HepG2 (cell line): Measurements from ENCODE around the gene BGN.

Experiments used
- ATF7 ChIP-seq, 2 experiments: fragments of 450-650 bp in 1 of 2; sonication (generic) in 1 of 2; formaldehyde crosslinking in 1 of 2; IDR thresholded peaks; 2 replicates each; pipeline versions ENCODE4 v1.4.0 to v1.6.1; 2016 to 2020; ENCODE audit warnings: antibody characterized with exemption in 1 of 2, mild to moderate bottlenecking in 1 of 2, missing genetic modification reagents in 1 of 2
- GABPB1 ChIP-seq: IDR thresholded peaks from 2 replicates; pipeline ENCODE4 v1.6.1; 2016; ENCODE audit warnings: mild to moderate bottlenecking, missing genetic modification reagents, moderate library complexity, missing compliant biosample characterization
- NFKB2 ChIP-seq: sonication (generic); formaldehyde crosslinking; IDR thresholded peaks from 2 replicates; pipeline ENCODE4 v1.4.0; 2020; ENCODE audit warnings: missing genetic modification reagents, borderline replicate concordance
- ZBTB1 ChIP-seq: sonication (generic); formaldehyde crosslinking; IDR thresholded peaks from 2 replicates; pipeline ENCODE4 v1.4.0; 2020; ENCODE audit warnings: missing genetic modification reagents, borderline replicate concordance
- ZNF737 ChIP-seq: sonication (generic); formaldehyde crosslinking; IDR thresholded peaks from 2 replicates; pipeline ENCODE4 v1.5.0; 2020; ENCODE audit warnings: missing genetic modification reagents, mild to moderate bottlenecking, borderline replicate concordance
- TF ChIP-seq, protein P1 (sequence below): sonication (generic); formaldehyde crosslinking; conservative IDR thresholded peaks from 2 replicates; pipeline ENCODE4 v1.5.0; 2020; ENCODE audit warnings: missing genetic modification reagents
- TF ChIP-seq, protein P2 (sequence below): sonication (generic); formaldehyde crosslinking; IDR thresholded peaks from 2 replicates; pipeline ENCODE4 v1.5.0; 2020; ENCODE audit warnings: mild to moderate bottlenecking, missing genetic modification reagents, moderate library complexity
- TF ChIP-seq, protein P3 (sequence below): sonication (generic); formaldehyde crosslinking; IDR thresholded peaks from 2 replicates; pipeline ENCODE4 v1.4.0; 2020; ENCODE audit warnings: low read depth, mild to moderate bottlenecking, missing genetic modification reagents

DNA sequence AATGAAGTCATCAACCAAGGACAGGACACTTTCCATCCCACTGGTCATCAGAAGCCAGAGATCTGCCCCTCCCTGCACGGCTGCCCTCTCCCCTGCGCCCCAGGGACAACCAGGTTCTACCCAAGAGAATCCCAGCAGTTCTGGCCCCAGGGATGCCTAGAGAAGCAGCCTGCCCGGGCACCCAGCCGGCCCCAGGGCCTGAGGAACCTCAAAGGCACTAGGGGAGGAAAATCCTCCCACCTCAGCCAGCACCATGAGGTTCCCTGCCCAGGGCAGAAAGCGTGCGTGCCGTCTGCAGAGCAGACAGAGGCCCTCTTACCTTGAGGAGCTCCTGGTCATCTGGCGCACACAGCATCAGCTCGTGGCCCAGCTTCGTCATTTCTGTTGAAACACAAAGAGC is 32.5 kb upstream of the BGN start:
- TF ChIP-seq, protein P1, sequence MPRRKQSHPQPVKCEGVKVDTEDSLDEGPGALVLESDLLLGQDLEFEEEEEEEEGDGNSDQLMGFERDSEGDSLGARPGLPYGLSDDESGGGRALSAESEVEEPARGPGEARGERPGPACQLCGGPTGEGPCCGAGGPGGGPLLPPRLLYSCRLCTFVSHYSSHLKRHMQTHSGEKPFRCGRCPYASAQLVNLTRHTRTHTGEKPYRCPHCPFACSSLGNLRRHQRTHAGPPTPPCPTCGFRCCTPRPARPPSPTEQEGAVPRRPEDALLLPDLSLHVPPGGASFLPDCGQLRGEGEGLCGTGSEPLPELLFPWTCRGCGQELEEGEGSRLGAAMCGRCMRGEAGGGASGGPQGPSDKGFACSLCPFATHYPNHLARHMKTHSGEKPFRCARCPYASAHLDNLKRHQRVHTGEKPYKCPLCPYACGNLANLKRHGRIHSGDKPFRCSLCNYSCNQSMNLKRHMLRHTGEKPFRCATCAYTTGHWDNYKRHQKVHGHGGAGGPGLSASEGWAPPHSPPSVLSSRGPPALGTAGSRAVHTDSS (CRISPR knock-in tag), result no peak
- TF ChIP-seq NFKB2 (CRISPR knock-in tag) (no peak), ZBTB1 (CRISPR knock-in tag) (no peak), ZNF737 (CRISPR knock-in tag) (no peak), GABPB1 (CRISPR knock-in tag) (no peak), ATF7 (IDR thresholded peaks at IDR 0.05) (no peak), ATF7 (CRISPR knock-in tag; IDR thresholded peaks at IDR 0.05) (no peak)
- TF ChIP-seq, protein P2, sequence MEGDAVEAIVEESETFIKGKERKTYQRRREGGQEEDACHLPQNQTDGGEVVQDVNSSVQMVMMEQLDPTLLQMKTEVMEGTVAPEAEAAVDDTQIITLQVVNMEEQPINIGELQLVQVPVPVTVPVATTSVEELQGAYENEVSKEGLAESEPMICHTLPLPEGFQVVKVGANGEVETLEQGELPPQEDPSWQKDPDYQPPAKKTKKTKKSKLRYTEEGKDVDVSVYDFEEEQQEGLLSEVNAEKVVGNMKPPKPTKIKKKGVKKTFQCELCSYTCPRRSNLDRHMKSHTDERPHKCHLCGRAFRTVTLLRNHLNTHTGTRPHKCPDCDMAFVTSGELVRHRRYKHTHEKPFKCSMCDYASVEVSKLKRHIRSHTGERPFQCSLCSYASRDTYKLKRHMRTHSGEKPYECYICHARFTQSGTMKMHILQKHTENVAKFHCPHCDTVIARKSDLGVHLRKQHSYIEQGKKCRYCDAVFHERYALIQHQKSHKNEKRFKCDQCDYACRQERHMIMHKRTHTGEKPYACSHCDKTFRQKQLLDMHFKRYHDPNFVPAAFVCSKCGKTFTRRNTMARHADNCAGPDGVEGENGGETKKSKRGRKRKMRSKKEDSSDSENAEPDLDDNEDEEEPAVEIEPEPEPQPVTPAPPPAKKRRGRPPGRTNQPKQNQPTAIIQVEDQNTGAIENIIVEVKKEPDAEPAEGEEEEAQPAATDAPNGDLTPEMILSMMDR, result no peak
- TF ChIP-seq, protein P3, sequence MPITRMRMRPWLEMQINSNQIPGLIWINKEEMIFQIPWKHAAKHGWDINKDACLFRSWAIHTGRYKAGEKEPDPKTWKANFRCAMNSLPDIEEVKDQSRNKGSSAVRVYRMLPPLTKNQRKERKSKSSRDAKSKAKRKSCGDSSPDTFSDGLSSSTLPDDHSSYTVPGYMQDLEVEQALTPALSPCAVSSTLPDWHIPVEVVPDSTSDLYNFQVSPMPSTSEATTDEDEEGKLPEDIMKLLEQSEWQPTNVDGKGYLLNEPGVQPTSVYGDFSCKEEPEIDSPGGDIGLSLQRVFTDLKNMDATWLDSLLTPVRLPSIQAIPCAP (CRISPR knock-in tag), result no peak
